Parathyroid adenoma (tissue), 2 donors: ENCODE results near the gene C1QL4.

Source experiments
- H2AFZ ChIP-seq: fragments of 300-600 bp; sonication (generic); one replicate; pipeline ENCODE4 v1.7.0; 2017; ENCODE audit warnings: antibody characterized with exemption, mild to moderate bottlenecking
- H3K27ac ChIP-seq: fragments of 300-600 bp; sonication (generic); one replicate; pipeline ENCODE4 v1.7.0; 2017
- H3K27me3 ChIP-seq: fragments of 300-600 bp; sonication (generic); one replicate; pipeline ENCODE4 v1.7.0; 2017; ENCODE audit warnings: low read length; ENCODE audit not compliant: control insufficient read depth, insufficient read depth
- H3K36me3 ChIP-seq: fragments of 300-600 bp; sonication (generic); one replicate; pipeline ENCODE4 v1.7.0; 2017; ENCODE audit warnings: low read length; ENCODE audit not compliant: control insufficient read depth, insufficient read depth
- H3K4me1 ChIP-seq: fragments of 300-600 bp; sonication (generic); one replicate; pipeline ENCODE4 v1.7.0; 2017; ENCODE audit warnings: control low read depth
- H3K4me2 ChIP-seq: fragments of 300-600 bp; sonication (generic); one replicate; pipeline ENCODE4 v1.7.0; 2017; ENCODE audit warnings: low read length
- H3K4me3 ChIP-seq: fragments of 300-600 bp; sonication (generic); one replicate; pipeline ENCODE4 v1.7.0; 2017; ENCODE audit warnings: low read depth, low read length
- H3K79me2 ChIP-seq: fragments of 300-600 bp; sonication (generic); one replicate; pipeline ENCODE4 v1.7.0; 2017; ENCODE audit warnings: control low read depth
- H3K9ac ChIP-seq: fragments of 300-600 bp; sonication (generic); one replicate; pipeline ENCODE4 v1.7.0; 2017; ENCODE audit warnings: mild to moderate bottlenecking
- H3K9me3 ChIP-seq: fragments of 300-600 bp; sonication (generic); one replicate; pipeline ENCODE4 v1.7.0; 2017; ENCODE audit warnings: low read length; ENCODE audit not compliant: control insufficient read depth
- TF ChIP-seq, protein P1 (sequence below): fragments of 300-600 bp; sonication (generic); IDR thresholded peaks from one replicate; pipeline ENCODE4 v1.7.0; 2017; ENCODE audit warnings: antibody characterized with exemption, mild to moderate bottlenecking
- donor health status: primary hyperparathyroidism.

Gene C1QL4

GRCh38 chr12:49330631-49331379, 6.2 kb downstream of the C1QL4 start:
- TF ChIP-seq, protein P1, sequence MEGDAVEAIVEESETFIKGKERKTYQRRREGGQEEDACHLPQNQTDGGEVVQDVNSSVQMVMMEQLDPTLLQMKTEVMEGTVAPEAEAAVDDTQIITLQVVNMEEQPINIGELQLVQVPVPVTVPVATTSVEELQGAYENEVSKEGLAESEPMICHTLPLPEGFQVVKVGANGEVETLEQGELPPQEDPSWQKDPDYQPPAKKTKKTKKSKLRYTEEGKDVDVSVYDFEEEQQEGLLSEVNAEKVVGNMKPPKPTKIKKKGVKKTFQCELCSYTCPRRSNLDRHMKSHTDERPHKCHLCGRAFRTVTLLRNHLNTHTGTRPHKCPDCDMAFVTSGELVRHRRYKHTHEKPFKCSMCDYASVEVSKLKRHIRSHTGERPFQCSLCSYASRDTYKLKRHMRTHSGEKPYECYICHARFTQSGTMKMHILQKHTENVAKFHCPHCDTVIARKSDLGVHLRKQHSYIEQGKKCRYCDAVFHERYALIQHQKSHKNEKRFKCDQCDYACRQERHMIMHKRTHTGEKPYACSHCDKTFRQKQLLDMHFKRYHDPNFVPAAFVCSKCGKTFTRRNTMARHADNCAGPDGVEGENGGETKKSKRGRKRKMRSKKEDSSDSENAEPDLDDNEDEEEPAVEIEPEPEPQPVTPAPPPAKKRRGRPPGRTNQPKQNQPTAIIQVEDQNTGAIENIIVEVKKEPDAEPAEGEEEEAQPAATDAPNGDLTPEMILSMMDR, result no peak
- no peak overlapping the region for H3K9ac ChIP-seq
- no peaks in the 10 kb centered on the region for H3K27me3 ChIP-seq

GRCh38 chr12:49330032-49330619, 6.9 kb downstream of the C1QL4 start:
- Histone ChIP-seq H3K4me3 (no peak overlapping the region), H3K27ac (no peak overlapping the region), H3K4me1 (no peaks in the 10 kb centered on the region), H3K4me2 (no peak overlapping the region), H3K9ac (no peak overlapping the region), H2AFZ (no peak overlapping the region), H3K79me2 (no peaks in the 10 kb centered on the region), H3K36me3 (no peaks in the 10 kb centered on the region), H3K27me3 (no peaks in the 10 kb centered on the region), H3K9me3 (no peaks in the 10 kb centered on the region)
- TF ChIP-seq, protein P1, result no peak

More at GRCh38 chr12:49330631-49331379, 6.2 kb downstream of the C1QL4 start:
- no peak overlapping the region for H2AFZ ChIP-seq
- H3K9me3 ChIP-seq, result no peaks in the 10 kb centered on the region
- no peaks in the 10 kb centered on the region for H3K4me1 ChIP-seq
- H3K36me3 ChIP-seq, result no peaks in the 10 kb centered on the region
- no peak overlapping the region for H3K4me3 ChIP-seq
- no peak overlapping the region for H3K27ac ChIP-seq
- no peaks in the 10 kb centered on the region for H3K79me2 ChIP-seq
- H3K4me2 ChIP-seq, result no peak overlapping the region

DNA sequence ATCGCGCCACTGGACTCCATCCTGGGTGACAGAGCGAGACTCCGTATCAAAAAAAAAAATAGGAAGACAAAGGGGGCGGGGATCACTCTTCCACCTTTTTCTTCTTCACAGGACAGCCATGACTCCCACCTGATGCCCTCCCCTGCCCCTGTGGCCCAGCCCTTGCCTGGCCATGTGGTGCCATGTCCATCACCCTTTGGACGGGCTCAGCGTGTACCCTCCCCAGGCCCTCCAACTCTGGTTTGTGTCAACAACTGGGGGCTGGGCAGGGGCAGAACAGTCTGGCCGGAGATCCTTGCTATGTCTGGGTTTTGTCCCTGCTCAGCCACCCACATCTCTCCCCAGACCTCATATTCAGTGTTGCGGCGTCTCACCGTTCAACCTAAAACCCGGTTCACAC, 8.2 kb downstream of the C1QL4 start:
- no peaks in the 10 kb centered on the region for H3K36me3 ChIP-seq
- H3K4me3 ChIP-seq, result no peak overlapping the region
- TF ChIP-seq, protein P1, result no peak
- H3K79me2 ChIP-seq, result no peaks in the 10 kb centered on the region
- no peak overlapping the region for H3K4me2 ChIP-seq
- H3K4me1 ChIP-seq, result no peaks in the 10 kb centered on the region
- no peak overlapping the region for H3K9ac ChIP-seq
- no peak overlapping the region for H2AFZ ChIP-seq
- no peaks in the 10 kb centered on the region for H3K27me3 ChIP-seq
- no peak overlapping the region for H3K27ac ChIP-seq
- no peaks in the 10 kb centered on the region for H3K9me3 ChIP-seq

- Histone ChIP-seq H3K36me3 (no peaks in the 10 kb centered on the region), H3K4me2 (no peak overlapping the region)
- TF ChIP-seq, protein P1, result no peak
Measured at GRCh38 chr12:49327887-49328286, 9.1 kb downstream of the C1QL4 start.

GRCh38 chr12:49327368-49327767, 9.6 kb downstream of the C1QL4 start:
- TF ChIP-seq, protein P1, result no peak

More at GRCh38 chr12:49327887-49328286, 9.1 kb downstream of the C1QL4 start:
- Histone ChIP-seq H3K9ac (no peak overlapping the region), H3K4me1 (no peaks in the 10 kb centered on the region), H3K9me3 (no peaks in the 10 kb centered on the region), H2AFZ (no peak overlapping the region), H3K79me2 (no peaks in the 10 kb centered on the region), H3K27ac (no peak overlapping the region), H3K4me3 (no peak overlapping the region), H3K27me3 (no peaks in the 10 kb centered on the region)

More at GRCh38 chr12:49327368-49327767, 9.6 kb downstream of the C1QL4 start:
- Histone ChIP-seq H3K27ac (no peak overlapping the region), H3K9ac (no peak overlapping the region), H3K4me2 (no peak overlapping the region), H3K27me3 (no peaks in the 10 kb centered on the region), H3K79me2 (no peaks in the 10 kb centered on the region), H3K4me1 (no peaks in the 10 kb centered on the region), H3K9me3 (no peaks in the 10 kb centered on the region), H3K36me3 (no peaks in the 10 kb centered on the region), H3K4me3 (no peak overlapping the region), H2AFZ (no peak overlapping the region)
